Stimulated activated CD4-positive, alpha-beta T cell treated with anti-CD3 and anti-CD28 coated beads, TNF-alpha, amount 100 ng/mL, for 1 hour (primary cell): ENCODE data around the gene CAPN2.

Source experiments
- DNase-seq, 3 donors: peaks; one replicate each; pipeline ENCODE4 v3.0.0-alpha.2; 2020; ENCODE audit warnings: low read depth in 3 of 3, low spot score in 1 of 3

Gene CAPN2

GRCh38 chr1:223712194-223712849 lies at the start of gene CAPN2:
TSS of gene CAPN2 (plus strand) at chr1:223712539. CDS start at chr1:223712641, 102 bp downstream.
- DNase-seq, result peak; percentile 24 to 34 (median 27)

- DNase-seq, result no peak
These were observed 49.4 kb upstream of the CAPN2 start for GRCh38 chr1:223662943-223663342.

GRCh38 chr1:223664106-223664505 lies 48.2 kb upstream of the CAPN2 start:
- no peak for DNase-seq

- no peak for DNase-seq
These were observed 46.6 kb upstream of the CAPN2 start, which contains the start of gene CAPN8 for GRCh38 chr1:223665592-223666312. TSS of gene CAPN8 (minus strand) at chr1:223665701. CDS start at chr1:223665646, 55 bp downstream.

GRCh38 chr1:223667484-223668182 lies 44.7 kb upstream of the CAPN2 start:
- no peak for DNase-seq

- no peak for DNase-seq
These were observed 43.1 kb upstream of the CAPN2 start for GRCh38 chr1:223669003-223669795.

- DNase-seq, result no peak
These were observed 41.7 kb upstream of the CAPN2 start for GRCh38 chr1:223670458-223671159.

- DNase-seq, result no peak
These were observed 38.0 kb upstream of the CAPN2 start for GRCh38 chr1:223674119-223674890.

- DNase-seq, result no peak
These were observed 33.5 kb upstream of the CAPN2 start for GRCh38 chr1:223678841-223679240.

GRCh38 chr1:223680188-223680587 lies 32.2 kb upstream of the CAPN2 start:
- no peak for DNase-seq

GRCh38 chr1:223682502-223682901 lies 29.8 kb upstream of the CAPN2 start:
- no peak for DNase-seq

GRCh38 chr1:223683586-223684487 lies 28.5 kb upstream of the CAPN2 start:
- DNase-seq, result peak in 2 of 3 donors; percentile 4 to 16

GRCh38 chr1:223684488-223684792 lies 27.9 kb upstream of the CAPN2 start:
- DNase-seq, result no peak

GRCh38 chr1:223691121-223691520 lies 21.2 kb upstream of the CAPN2 start:
- no peak for DNase-seq

- no peak for DNase-seq
These were observed 17.3 kb upstream of the CAPN2 start for GRCh38 chr1:223695014-223695548.

GRCh38 chr1:223695941-223696340 lies 16.4 kb upstream of the CAPN2 start:
- no peak for DNase-seq

- DNase-seq, result no peak
These were observed 11.9 kb upstream of the CAPN2 start for GRCh38 chr1:223700388-223700918.

- no peak for DNase-seq
These were observed 11.2 kb upstream of the CAPN2 start for GRCh38 chr1:223700942-223701637.
